HepG2 (cell line): Measurements from ENCODE around the gene SH2D2A. TPM values are rescaled to one million over a fixed set of nuclear protein-coding genes. Genes with fewer than 3 reads are reported as not detected.

Experiments
- ASH2L ChIP-seq: fragments of 300-600, 200-600 bp; sonication (generic); IDR thresholded peaks from 2 replicates; pipeline ENCODE4 v1.7.0; 2017; ENCODE audit warnings: low read depth, mild to moderate bottlenecking, moderate library complexity, mixed read lengths, low read length; ENCODE audit not compliant: insufficient read length
- HNF1B ChIP-seq: sonication (generic); formaldehyde crosslinking; IDR thresholded peaks from 2 replicates; pipeline ENCODE4 v1.5.1; 2020; ENCODE audit warnings: mild to moderate bottlenecking, moderate library complexity, missing genetic modification reagents
- HNRNPL ChIP-seq: fragments of 200-400 bp; formaldehyde crosslinking; IDR thresholded peaks from 2 replicates; pipeline ENCODE4 v1.6.1; 2017; ENCODE audit warnings: mild to moderate bottlenecking, low read depth, low read length
- MTA1 ChIP-seq: sonication (generic); formaldehyde crosslinking; IDR thresholded peaks from 2 replicates; pipeline ENCODE4 v1.4.0; 2020; ENCODE audit warnings: missing genetic modification reagents, mild to moderate bottlenecking, borderline replicate concordance
- RFX3 ChIP-seq: IDR thresholded peaks from 2 replicates; pipeline ENCODE4 v1.6.1; 2016; ENCODE audit warnings: missing biosample characterization, missing genetic modification reagents
- RFXANK ChIP-seq: IDR thresholded peaks from 2 replicates; pipeline ENCODE4 v1.6.1; 2016
- ZBED4 ChIP-seq: sonication (generic); formaldehyde crosslinking; IDR thresholded peaks from 2 replicates; pipeline ENCODE4 v1.4.0; 2020; ENCODE audit warnings: missing genetic modification reagents, borderline replicate concordance
- ZBTB7B ChIP-seq: sonication (generic); formaldehyde crosslinking; IDR thresholded peaks from 2 replicates; pipeline ENCODE4 v1.4.0; 2020; ENCODE audit warnings: missing genetic modification reagents
- ZNF563 ChIP-seq: sonication (generic); formaldehyde crosslinking; IDR thresholded peaks from 2 replicates; pipeline ENCODE4 v1.8.0; 2022; ENCODE audit warnings: mild to moderate bottlenecking, moderate library complexity, missing genetic modification reagents
- ZNF746 ChIP-seq: sonication (generic); formaldehyde crosslinking; IDR thresholded peaks from 2 replicates; pipeline ENCODE4 v1.8.0; 2022; ENCODE audit warnings: mild to moderate bottlenecking, missing genetic modification reagents
- ZNF800 ChIP-seq: sonication (generic); formaldehyde crosslinking; IDR thresholded peaks from 2 replicates; pipeline ENCODE4 v1.4.0; 2020; ENCODE audit warnings: missing genetic modification reagents
- polyA plus RNA-seq, 8 experiments: library from polyadenylated mRNA; depleted of rRNA in 3 of 8; stranded (reverse) in 7 of 8; unstranded in 1 of 8; fragments of >200 nt; fragmentation: Illumina TruSeq in 4 of 8; extraction: Trizol in 4 of 8; gene quantifications; 2 replicates each; pipeline versions ENCODE4 v1.2.1 to v1.2.3, GENCODE V29; 2011 to 2016; ENCODE audit warnings: low read depth in 4 of 8, missing spikeins in 1 of 8, mixed read lengths in 1 of 8; ENCODE audit not compliant: insufficient read depth in 1 of 8
- total RNA-seq, 5 experiments: library from RNA; depleted of rRNA; stranded (reverse); fragments of >200 nt; fragmentation: Illumina TruSeq; extraction: Trizol; gene quantifications; 2 replicates each; pipeline ENCODE4 v1.2.3, GENCODE V29; 2016; ENCODE audit warnings: low read depth in 1 of 5
- TF ChIP-seq, protein P1 (sequence below): sonication (generic); formaldehyde crosslinking; IDR thresholded peaks from 2 replicates; pipeline ENCODE4 v1.4.0; 2020; ENCODE audit warnings: mild to moderate bottlenecking, missing genetic modification reagents
- TF ChIP-seq, protein P2 (sequence below): sonication (generic); formaldehyde crosslinking; IDR thresholded peaks from 2 replicates; pipeline ENCODE4 v1.4.0; 2020; ENCODE audit warnings: missing genetic modification reagents, borderline replicate concordance
- TF ChIP-seq, protein P3 (sequence below): sonication (generic); formaldehyde crosslinking; IDR thresholded peaks from 2 replicates; pipeline ENCODE4 v1.4.0; 2020; ENCODE audit warnings: missing genetic modification reagents

SH2D2A gene
- total and polyA plus RNA-seq, 2 of the 13 experiments (the other 11 are each of a cell fraction or from before 2014, with no cell fraction given), result 0.57 to 0.73 TPM

DNA sequence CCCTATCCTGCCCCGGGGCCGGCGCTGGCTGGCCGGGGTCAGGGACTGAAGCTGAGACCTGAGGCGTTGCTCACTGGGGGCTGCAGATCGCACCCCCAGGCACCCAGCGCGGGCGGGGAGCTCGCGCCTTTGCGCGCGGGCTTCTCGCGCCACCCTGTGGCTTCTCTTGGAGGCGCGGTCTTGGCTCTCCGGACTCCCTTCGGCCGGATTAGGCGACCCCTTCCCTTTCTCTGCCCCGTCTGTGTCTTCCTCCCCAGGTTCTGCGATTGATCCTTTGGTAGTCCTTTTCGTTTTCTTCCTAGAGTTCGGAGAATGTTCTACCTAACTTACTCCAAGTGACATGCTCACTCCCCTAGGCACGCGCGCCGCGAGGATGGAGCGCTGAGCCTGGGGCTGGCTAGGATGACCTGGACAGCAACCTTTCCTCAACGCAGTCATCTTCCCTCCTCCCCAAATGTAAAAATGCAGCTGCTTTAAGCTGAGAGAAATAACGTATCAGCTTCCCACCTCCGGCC is 43.5 kb upstream of the SH2D2A start (continued):
- TF ChIP-seq ZBED4 (CRISPR knock-in tag) (no peak), RFXANK (no peak), HNRNPL (0 out of 2 replicates have a peak, but pooled peaks have one; percentile 22), ZNF800 (CRISPR knock-in tag) (peak; percentile 18; the same call in 1 of the 2 replicates), RFX3 (no peak), HNF1B (CRISPR knock-in tag) (no peak), MTA1 (CRISPR knock-in tag) (no peak), ASH2L (no peak), ZNF746 (no peak), ZBTB7B (CRISPR knock-in tag) (0 out of 2 replicates have a peak, but pooled peaks have one; percentile 34), ZNF563 (no peak)
- TF ChIP-seq, protein P1, sequence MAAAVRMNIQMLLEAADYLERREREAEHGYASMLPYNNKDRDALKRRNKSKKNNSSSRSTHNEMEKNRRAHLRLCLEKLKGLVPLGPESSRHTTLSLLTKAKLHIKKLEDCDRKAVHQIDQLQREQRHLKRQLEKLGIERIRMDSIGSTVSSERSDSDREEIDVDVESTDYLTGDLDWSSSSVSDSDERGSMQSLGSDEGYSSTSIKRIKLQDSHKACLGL (CRISPR knock-in tag), result no peak
- TF ChIP-seq, protein P2, sequence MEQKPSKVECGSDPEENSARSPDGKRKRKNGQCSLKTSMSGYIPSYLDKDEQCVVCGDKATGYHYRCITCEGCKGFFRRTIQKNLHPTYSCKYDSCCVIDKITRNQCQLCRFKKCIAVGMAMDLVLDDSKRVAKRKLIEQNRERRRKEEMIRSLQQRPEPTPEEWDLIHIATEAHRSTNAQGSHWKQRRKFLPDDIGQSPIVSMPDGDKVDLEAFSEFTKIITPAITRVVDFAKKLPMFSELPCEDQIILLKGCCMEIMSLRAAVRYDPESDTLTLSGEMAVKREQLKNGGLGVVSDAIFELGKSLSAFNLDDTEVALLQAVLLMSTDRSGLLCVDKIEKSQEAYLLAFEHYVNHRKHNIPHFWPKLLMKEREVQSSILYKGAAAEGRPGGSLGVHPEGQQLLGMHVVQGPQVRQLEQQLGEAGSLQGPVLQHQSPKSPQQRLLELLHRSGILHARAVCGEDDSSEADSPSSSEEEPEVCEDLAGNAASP (CRISPR knock-in tag), result no peak
- TF ChIP-seq, protein P3, sequence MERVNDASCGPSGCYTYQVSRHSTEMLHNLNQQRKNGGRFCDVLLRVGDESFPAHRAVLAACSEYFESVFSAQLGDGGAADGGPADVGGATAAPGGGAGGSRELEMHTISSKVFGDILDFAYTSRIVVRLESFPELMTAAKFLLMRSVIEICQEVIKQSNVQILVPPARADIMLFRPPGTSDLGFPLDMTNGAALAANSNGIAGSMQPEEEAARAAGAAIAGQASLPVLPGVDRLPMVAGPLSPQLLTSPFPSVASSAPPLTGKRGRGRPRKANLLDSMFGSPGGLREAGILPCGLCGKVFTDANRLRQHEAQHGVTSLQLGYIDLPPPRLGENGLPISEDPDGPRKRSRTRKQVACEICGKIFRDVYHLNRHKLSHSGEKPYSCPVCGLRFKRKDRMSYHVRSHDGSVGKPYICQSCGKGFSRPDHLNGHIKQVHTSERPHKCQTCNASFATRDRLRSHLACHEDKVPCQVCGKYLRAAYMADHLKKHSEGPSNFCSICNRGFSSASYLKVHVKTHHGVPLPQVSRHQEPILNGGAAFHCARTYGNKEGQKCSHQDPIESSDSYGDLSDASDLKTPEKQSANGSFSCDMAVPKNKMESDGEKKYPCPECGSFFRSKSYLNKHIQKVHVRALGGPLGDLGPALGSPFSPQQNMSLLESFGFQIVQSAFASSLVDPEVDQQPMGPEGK (CRISPR knock-in tag), result peak; percentile 88
